HCT116 (cell line): ENCODE measurements around the gene CARD8.

Experiments
- EZH2 ChIP-seq: fragments of 200-600 bp; sonication (generic); IDR thresholded peaks from 2 replicates; pipeline ENCODE4 v1.6.1; 2017; ENCODE audit warnings: antibody characterized with exemption, mixed run types
- SIN3A ChIP-seq: IDR thresholded peaks from 2 replicates; pipeline ENCODE4 v1.6.1; 2012; ENCODE audit warnings: low read depth
- TF ChIP-seq, protein P1 (sequence below), 3 experiments: fragments of 200-600 bp in 1 of 3; sonication (generic) in 1 of 3; IDR thresholded peaks in 2 of 3; conservative IDR thresholded peaks in 1 of 3; 2 replicates each; pipeline ENCODE4 v1.5.1; 2012 to 2017; ENCODE audit warnings: low read depth in 2 of 3, low read length in 2 of 3, antibody characterized with exemption in 1 of 3, borderline replicate concordance in 1 of 3, control low read depth in 1 of 3, mild to moderate bottlenecking in 1 of 3, mixed read lengths in 1 of 3, mixed run types in 1 of 3, moderate library complexity in 1 of 3; ENCODE audit not compliant: insufficient read depth in 1 of 3

DNA sequence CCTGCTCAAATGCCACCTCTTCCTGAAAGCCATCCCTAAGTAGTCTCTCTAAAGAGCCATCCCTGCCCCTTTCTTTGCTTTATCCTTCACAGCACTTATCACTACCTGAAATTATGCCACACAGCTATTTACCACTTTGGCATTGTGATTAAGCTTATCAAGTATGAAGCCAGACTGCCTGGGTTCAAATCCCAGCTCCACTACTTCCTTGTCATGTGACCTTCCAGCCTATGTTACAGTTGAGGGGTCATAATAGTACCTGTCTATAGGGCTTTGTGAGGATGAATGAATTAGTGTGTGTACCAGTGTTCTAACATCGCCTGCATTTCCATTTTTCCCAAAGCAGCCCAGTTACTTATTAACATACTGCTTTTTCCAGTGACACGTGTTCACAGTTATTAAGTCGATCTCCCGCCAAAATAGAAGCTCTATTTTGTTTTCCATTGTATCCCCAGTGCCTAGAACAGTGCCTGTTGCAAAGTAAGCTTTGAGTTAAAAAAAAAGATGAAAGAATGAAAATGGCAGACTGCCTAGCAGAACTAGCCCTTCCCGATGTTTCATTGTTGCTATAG, 52.4 kb downstream of the CARD8 start:
- no peak for TF ChIP-seq EZH2
- TF ChIP-seq, protein P1, sequence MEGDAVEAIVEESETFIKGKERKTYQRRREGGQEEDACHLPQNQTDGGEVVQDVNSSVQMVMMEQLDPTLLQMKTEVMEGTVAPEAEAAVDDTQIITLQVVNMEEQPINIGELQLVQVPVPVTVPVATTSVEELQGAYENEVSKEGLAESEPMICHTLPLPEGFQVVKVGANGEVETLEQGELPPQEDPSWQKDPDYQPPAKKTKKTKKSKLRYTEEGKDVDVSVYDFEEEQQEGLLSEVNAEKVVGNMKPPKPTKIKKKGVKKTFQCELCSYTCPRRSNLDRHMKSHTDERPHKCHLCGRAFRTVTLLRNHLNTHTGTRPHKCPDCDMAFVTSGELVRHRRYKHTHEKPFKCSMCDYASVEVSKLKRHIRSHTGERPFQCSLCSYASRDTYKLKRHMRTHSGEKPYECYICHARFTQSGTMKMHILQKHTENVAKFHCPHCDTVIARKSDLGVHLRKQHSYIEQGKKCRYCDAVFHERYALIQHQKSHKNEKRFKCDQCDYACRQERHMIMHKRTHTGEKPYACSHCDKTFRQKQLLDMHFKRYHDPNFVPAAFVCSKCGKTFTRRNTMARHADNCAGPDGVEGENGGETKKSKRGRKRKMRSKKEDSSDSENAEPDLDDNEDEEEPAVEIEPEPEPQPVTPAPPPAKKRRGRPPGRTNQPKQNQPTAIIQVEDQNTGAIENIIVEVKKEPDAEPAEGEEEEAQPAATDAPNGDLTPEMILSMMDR (IDR thresholded peaks at IDR 0.05 in 2 of 3, conservative IDR thresholded peaks at IDR 0.05 in 1 of 3; ENCODE audit: borderline replicate concordance in 1 of 3, insufficient read depth in 1 of 3, low read depth in 2 of 3, low read length in 2 of 3): no peak
- TF ChIP-seq SIN3A: peak; percentile 52; the same call in 1 of the 2 replicates
